Measurements from ENCODE around the gene SMIM35.

SMIM35 gene

GRCh38 chr11:118109231-118109630 is 22.5 kb upstream of the SMIM35 start:
- DNase-seq (ENCODE audit: low spot score) = no peak

GRCh38 chr11:118108513-118108912 is 21.8 kb upstream of the SMIM35 start:
- DNase-seq (ENCODE audit: low spot score) = no peak

- no peak for DNase-seq (ENCODE audit: low spot score)
Measured at GRCh38 chr11:118106789-118107335, 20.1 kb upstream of the SMIM35 start.

GRCh38 chr11:118105657-118106305 is 19.0 kb upstream of the SMIM35 start:
- no peak for DNase-seq (ENCODE audit: low spot score)

- DNase-seq (ENCODE audit: low spot score) = no peak
Measured at GRCh38 chr11:118104491-118104890, 17.7 kb upstream of the SMIM35 start.

- DNase-seq (ENCODE audit: low spot score) = peak; percentile 85
Measured at GRCh38 chr11:118102721-118103261, 16.0 kb upstream of the SMIM35 start.

GRCh38 chr11:118100691-118101232 is 14.0 kb upstream of the SMIM35 start:
- DNase-seq (ENCODE audit: low spot score) = no peak

- no peak for DNase-seq (ENCODE audit: low spot score)
Measured at GRCh38 chr11:118099838-118100556, 13.2 kb upstream of the SMIM35 start.

- no peak for DNase-seq (ENCODE audit: low spot score)
Measured at GRCh38 chr11:118098996-118099837, 12.5 kb upstream of the SMIM35 start.

- DNase-seq (ENCODE audit: low spot score) = no peak
Measured at GRCh38 chr11:118095967-118096367, 9.2 kb upstream of the SMIM35 start.

- DNase-seq (ENCODE audit: low spot score) = no peak
Measured at GRCh38 chr11:118095493-118095892, 8.7 kb upstream of the SMIM35 start.

- DNase-seq (ENCODE audit: low spot score) = no peak
Measured at GRCh38 chr11:118092907-118093571, 6.3 kb upstream of the SMIM35 start.

GRCh38 chr11:118091690-118092089 is 4.9 kb upstream of the SMIM35 start:
- no peak for DNase-seq (ENCODE audit: low spot score)

GRCh38 chr11:118090545-118091162 is 3.9 kb upstream of the SMIM35 start:
- no peak for DNase-seq (ENCODE audit: low spot score)

GRCh38 chr11:118088531-118088930 is 1.8 kb upstream of the SMIM35 start:
- DNase-seq (ENCODE audit: low spot score) = no peak

- DNase-seq (ENCODE audit: low spot score) = no peak
Measured at GRCh38 chr11:118087931-118088330, 1.2 kb upstream of the SMIM35 start.

GRCh38 chr11:118084656-118085055 is 2.1 kb downstream of the SMIM35 start:
- no peak for DNase-seq (ENCODE audit: low spot score)

GRCh38 chr11:118084247-118084646 is 2.5 kb downstream of the SMIM35 start:
- DNase-seq (ENCODE audit: low spot score) = no peak

GRCh38 chr11:118082880-118083552 is 3.7 kb downstream of the SMIM35 start:
- no peak for DNase-seq (ENCODE audit: low spot score)

- DNase-seq (ENCODE audit: low spot score) = no peak
Measured at GRCh38 chr11:118081241-118081958, 5.4 kb downstream of the SMIM35 start.

All from hematopoietic multipotent progenitor cell treated with erythropoietin and hydrocortisone succinate and interleukin-3 and kit ligand, for 15 days (in vitro differentiated cells).